ENCODE results near the gene ABI2. TPM values are rescaled to one million over a fixed set of nuclear protein-coding genes. Genes with fewer than 3 reads are reported as not detected.

Gene ABI2
- total RNA-seq, 1 donor from 2014 or later = 161 TPM

DNA sequence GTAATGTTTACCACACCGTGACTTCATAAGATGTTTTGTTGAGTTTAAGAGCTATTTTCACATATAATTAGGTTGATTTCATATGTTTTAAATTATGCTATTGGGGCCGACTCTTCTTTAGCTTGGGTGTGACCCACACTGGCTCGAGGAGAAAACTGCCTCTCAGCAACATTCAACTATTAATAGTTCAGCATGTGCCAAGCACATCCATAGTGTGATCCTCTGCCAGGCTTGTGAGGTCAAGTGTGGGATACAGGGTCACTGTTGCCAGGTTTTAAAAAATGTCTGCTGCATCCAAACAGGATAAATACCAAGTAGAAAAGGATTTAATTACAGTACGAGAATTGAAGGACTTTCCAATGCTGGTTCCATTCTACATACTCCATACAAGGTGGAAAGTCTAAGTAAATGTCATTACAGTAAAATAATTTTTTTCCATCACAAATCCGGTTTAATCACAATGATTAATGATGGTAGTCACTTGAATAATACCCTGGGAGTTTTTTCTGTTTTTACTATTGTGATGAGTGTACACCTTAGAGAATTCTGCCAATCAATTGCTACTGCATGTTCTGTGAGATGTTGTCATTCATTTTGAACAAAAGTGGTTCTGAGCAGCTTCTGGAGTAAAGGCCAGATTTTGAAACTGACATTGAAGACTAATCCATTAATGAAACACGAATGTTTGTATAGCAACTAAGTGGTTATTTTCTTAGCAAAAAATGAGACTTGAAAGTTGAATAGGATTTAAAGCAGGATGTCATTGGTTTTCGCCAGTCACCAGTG is 84.5 kb downstream of the ABI2 start:
- Histone ChIP-seq H3K4me1 (no peaks in the 10 kb centered on the region), H4K20me1 (ENCODE audit: low read depth) (peaks cover 6% of the 10 kb centered on the region), H3K4me2 (no peak overlapping the region), H3K27ac (no peak overlapping the region), H3K27me3 (no peaks in the 10 kb centered on the region), H3K9ac (no peak overlapping the region), H2AFZ (replicated peaks) (no peak overlapping the region), H3K36me3 (peaks cover 18% of the 10 kb centered on the region), H3K4me3 (no peak overlapping the region), H3K79me2 (ENCODE audit: low read depth) (no peaks in the 10 kb centered on the region), H3F3A (ENCODE audit: low read depth) (no peaks in the 10 kb centered on the region), H3K9me3 (ENCODE audit: low read depth) (no peaks in the 10 kb centered on the region)
- Mint-ChIP-seq H3K36me3 (peaks cover 58% of the 10 kb centered on the region), H3K9me3 (no peaks in the 10 kb centered on the region), H3K4me3 (no peak overlapping the region), H3K4me1 (no peaks in the 10 kb centered on the region), H3K27ac (no peak overlapping the region), H3K27me3 (ENCODE audit: insufficient read depth, low read depth) (no peaks in the 10 kb centered on the region)
- TF ChIP-seq, protein P1, sequence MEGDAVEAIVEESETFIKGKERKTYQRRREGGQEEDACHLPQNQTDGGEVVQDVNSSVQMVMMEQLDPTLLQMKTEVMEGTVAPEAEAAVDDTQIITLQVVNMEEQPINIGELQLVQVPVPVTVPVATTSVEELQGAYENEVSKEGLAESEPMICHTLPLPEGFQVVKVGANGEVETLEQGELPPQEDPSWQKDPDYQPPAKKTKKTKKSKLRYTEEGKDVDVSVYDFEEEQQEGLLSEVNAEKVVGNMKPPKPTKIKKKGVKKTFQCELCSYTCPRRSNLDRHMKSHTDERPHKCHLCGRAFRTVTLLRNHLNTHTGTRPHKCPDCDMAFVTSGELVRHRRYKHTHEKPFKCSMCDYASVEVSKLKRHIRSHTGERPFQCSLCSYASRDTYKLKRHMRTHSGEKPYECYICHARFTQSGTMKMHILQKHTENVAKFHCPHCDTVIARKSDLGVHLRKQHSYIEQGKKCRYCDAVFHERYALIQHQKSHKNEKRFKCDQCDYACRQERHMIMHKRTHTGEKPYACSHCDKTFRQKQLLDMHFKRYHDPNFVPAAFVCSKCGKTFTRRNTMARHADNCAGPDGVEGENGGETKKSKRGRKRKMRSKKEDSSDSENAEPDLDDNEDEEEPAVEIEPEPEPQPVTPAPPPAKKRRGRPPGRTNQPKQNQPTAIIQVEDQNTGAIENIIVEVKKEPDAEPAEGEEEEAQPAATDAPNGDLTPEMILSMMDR (IDR thresholded peaks at IDR 0.05) = no peak
- no peak for TF ChIP-seq EZH2 (IDR thresholded peaks at IDR 0.05)
- TF ChIP-seq EZH2phosphoT487 (IDR thresholded peaks at IDR 0.05) = no peak
- no peak for DNase-seq (ENCODE audit: low spot score)

DNA sequence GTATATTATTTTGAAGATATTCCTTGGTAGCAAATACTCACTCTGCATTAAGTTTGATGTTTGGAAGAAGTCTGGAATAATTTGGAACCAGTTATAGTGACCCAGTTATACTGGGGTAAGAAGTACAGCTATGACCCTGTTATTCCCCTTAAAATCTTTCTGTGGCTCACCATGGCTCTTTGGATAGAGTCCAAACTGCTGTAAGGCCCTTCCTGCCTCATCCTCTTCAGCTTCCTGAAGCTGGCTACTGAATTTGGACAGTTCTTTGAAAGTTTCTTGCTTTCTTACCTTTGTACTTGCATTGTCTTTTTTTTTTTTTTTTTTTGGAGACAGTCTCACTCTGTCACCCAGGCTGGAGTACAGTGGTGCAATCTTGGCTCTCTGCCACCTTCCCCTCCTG is 85.6 kb downstream of the ABI2 start:
- TF ChIP-seq EZH2phosphoT487 (IDR thresholded peaks at IDR 0.05) (no peak), EZH2 (IDR thresholded peaks at IDR 0.05) (no peak)
- TF ChIP-seq, protein P1 (IDR thresholded peaks at IDR 0.05) = no peak
- Histone ChIP-seq H4K20me1 (ENCODE audit: low read depth) (peaks cover 5% of the 10 kb centered on the region), H3K9me3 (ENCODE audit: low read depth) (no peaks in the 10 kb centered on the region), H2AFZ (replicated peaks) (no peak overlapping the region), H3K4me1 (no peaks in the 10 kb centered on the region), H3K9ac (no peak overlapping the region), H3K4me3 (no peak overlapping the region), H3K36me3 (peaks cover 18% of the 10 kb centered on the region), H3K27ac (no peak overlapping the region), H3K79me2 (ENCODE audit: low read depth) (no peaks in the 10 kb centered on the region), H3K4me2 (no peak overlapping the region), H3K27me3 (no peaks in the 10 kb centered on the region), H3F3A (ENCODE audit: low read depth) (no peaks in the 10 kb centered on the region)
- H3K27ac Mint-ChIP-seq = no peak overlapping the region
- H3K36me3 Mint-ChIP-seq = peaks cover 63% of the 10 kb centered on the region
- no peak for DNase-seq (ENCODE audit: low spot score)
- no peaks in the 10 kb centered on the region for H3K27me3 Mint-ChIP-seq (ENCODE audit: insufficient read depth, low read depth)
- peaks cover 3% of the 10 kb centered on the region for H3K9me3 Mint-ChIP-seq
- H3K4me3 Mint-ChIP-seq = no peak overlapping the region
- H3K4me1 Mint-ChIP-seq = no peaks in the 10 kb centered on the region

DNA sequence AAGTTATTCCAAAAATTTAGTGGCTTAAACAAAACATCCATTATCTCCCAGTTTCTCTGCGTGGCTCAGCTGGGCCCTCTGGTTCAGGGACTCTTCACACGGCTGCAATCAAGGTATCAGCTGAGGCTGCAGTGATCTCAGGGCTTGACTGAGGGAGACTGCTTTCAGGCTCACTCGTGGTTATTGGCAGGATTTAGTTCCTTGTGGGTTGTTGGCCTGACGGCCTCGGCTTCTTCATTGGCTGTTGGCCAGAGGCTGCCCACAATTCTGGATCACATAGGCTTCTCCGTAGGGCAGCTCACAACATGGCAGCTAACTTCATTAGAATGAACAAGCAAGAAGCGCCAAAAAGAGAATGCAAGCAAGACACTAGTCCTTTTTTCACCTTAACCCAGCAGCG is 90.1 kb downstream of the ABI2 start:
- Mint-ChIP-seq H3K27ac (no peak overlapping the region), H3K27me3 (ENCODE audit: insufficient read depth, low read depth) (no peaks in the 10 kb centered on the region)

More for the DNA sequence above, 90.1 kb downstream of the ABI2 start:
- DNase-seq (ENCODE audit: low spot score) = no peak
- Mint-ChIP-seq H3K4me3 (no peak overlapping the region), H3K36me3 (peaks cover 52% of the 10 kb centered on the region), H3K4me1 (no peaks in the 10 kb centered on the region), H3K9me3 (peaks cover 3% of the 10 kb centered on the region)
- Histone ChIP-seq H3K27ac (no peak overlapping the region), H3K79me2 (ENCODE audit: low read depth) (no peaks in the 10 kb centered on the region), H3K27me3 (no peaks in the 10 kb centered on the region), H3K9ac (no peak overlapping the region), H3K36me3 (peaks cover 13% of the 10 kb centered on the region), H3K9me3 (ENCODE audit: low read depth) (no peaks in the 10 kb centered on the region), H4K20me1 (ENCODE audit: low read depth) (no peaks in the 10 kb centered on the region), H3K4me1 (no peaks in the 10 kb centered on the region), H3F3A (ENCODE audit: low read depth) (no peaks in the 10 kb centered on the region), H3K4me3 (no peak overlapping the region), H3K4me2 (no peak overlapping the region), H2AFZ (replicated peaks) (no peak overlapping the region)
- TF ChIP-seq, protein P1 (IDR thresholded peaks at IDR 0.05) = no peak
- TF ChIP-seq EZH2phosphoT487 (IDR thresholded peaks at IDR 0.05) (no peak), EZH2 (IDR thresholded peaks at IDR 0.05) (no peak)

Data from neural progenitor cell (in vitro differentiated cells).